ENCODE measurements around the gene CHRDL1.
"Not testable (repeated sequence)": the region's sequence is repeated elsewhere in the genome, so short reads cannot be mapped to it uniquely, and the experiment has no call there.

CHRDL1 gene

DNA sequence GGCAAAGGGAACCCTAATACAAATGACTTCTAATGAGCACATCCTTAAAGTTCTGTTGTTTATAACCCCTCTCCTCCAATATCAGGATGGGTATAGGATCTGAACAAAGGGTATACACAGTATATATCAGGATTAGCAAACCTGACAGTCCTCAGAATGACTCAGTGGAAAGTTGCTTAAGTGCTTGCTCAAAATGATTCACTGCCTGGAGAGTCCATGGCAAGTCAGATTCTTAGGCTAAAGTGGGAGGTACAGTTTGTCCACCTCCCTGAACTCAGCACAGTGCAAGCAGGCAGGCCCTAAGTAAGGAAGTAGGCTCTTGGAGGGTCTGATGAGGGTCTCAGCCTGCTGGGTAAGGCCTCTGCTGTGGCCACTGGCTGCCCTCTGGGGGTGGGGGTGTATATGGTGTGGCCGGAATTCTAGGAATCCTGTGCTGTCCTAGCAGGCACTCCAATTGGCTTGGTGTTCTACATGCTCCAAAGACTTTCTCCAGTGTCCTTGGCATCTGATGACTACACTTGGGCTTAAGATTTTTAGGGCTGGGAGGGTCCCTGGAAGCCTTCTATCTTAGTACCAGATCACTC lies 54.3 kb downstream of the CHRDL1 start:
- no peak for DNase-seq

DNA sequence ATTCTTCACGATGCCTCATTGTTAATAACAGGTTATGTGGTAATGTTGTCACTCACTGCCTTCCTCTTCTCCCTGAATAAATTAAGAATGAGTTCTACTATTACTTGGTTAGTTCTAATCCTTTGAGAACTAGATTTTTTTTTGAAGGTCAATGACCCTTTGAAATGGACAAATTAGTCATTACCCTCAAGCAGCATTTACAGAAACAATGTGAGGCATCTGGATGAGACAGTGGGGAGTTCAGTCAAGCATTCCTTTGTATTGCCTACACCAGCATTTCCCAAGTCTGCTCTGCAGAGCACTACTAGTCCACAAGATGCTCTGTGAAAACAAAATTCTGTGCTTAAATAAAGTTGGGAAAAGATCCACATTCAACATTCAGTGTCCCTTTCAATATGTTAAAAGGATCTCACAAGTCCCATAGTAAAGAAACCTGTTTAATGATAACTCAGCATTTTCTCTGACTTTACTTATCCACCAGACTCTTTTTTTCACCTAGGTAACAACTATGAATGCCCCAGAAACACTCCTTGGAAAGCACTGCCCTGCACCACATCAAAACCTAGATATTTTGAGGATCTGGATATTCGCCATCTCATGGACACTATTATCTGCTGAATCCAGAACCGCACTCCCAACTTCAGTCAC lies 60.6 kb downstream of the CHRDL1 start:
- no peak for DNase-seq

DNA sequence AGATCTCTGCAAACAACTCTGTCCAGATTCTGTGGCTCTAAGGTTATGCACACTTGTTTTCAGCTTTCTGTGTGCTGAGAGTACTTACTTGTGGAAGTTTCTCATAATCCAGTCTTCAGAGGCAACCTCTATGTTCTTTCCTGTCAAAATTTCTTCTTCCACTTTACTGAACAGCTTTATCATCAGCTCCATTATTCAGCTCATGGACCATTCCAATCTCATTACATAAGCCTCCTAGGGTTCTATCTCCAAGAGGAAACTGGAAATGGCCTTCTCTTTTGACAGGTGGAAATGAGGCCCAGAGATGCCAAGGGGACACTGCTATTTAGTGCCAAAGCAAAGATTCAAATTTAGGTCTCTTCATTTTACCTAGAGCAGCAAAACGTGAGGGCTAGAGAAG lies 61.3 kb downstream of the CHRDL1 start:
- no peak for DNase-seq

- no peak for DNase-seq
Observed at GRCh38 chrX:110733166-110733565, 62.5 kb downstream of the CHRDL1 start.

GRCh38 chrX:110732266-110732665 lies 63.4 kb downstream of the CHRDL1 start:
- DNase-seq = no peak

DNA sequence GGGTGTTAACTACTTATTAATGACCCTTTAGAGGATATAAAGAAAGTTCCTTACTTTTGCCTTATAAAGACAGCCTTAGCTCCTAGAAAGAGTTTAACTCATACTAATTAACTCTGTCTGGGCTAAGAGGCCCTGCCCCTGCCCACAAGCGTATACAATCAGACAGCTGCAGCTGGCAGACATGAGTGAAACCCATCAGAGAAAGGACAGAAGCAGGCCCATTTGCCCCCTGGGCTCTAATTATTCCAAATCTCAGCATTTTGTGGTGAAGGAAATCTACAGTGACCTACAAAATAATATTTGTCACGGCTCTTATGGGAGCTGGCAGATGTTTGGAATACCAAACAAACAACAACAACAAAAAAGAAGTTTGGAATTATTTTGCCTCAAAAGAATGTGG lies 71.8 kb downstream of the CHRDL1 start:
- no peak for DNase-seq

DNA sequence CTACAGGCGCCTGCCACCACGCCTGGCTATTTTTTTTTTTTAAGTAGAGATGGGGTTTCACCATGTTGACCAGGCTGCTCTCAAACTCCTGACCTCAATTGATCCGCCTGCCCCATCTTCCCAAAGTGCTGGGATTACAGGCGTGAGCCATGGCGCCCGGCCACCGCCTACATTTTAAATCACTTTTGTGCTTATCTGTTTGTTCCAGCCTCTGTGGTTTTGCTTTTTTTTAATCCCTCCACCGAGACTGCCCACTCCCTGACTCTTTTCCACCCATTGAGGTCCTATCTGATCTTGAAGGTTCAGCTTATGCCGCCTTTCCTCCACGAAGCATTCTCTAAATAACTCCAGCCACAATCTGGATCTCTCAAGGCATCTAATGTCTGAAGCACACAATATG lies 73.5 kb downstream of the CHRDL1 start:
- DNase-seq = no peak

- no peak for DNase-seq
Observed at GRCh38 chrX:110713666-110714065, 82.0 kb downstream of the CHRDL1 start.

DNA sequence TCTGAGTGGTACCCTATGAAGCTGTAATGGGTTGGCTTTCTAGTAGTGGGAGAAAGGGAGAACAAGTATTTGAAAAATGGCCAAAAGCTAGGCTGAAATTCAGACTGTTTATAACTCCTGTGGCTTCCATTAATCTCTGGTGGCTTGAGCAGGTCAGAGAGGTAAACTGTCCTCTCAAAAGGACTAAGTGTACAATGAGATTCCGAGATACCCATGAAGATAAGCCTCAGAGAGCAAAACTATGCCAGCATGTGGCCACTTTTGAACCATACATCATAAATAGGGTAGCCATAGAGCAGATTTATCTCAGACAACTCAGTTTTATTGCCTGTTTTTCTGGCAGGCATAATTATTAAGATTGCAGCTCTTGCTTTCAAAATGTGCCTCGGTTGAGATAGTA lies 89.2 kb downstream of the CHRDL1 start:
- no peak for DNase-seq

DNA sequence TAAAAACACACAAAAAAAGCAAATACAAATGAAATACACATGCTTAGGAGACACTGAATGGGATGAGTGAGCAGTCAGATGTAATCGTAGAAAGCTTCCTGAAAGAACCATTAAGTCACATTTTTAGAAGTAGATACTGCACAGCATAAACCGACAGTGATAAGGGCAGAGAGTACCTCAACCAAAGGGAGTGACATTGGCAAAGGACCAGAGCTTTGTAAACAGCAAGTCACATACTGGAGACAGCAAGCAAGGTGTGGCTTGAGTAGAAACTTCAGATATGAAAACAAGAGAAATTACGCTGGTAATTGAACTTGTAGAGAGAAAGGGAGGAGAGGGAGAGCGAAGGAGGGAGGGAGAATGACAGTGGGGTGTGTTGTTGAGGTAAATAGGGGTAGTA lies 92.0 kb downstream of the CHRDL1 start:
- DNase-seq = peak; percentile 45

DNA sequence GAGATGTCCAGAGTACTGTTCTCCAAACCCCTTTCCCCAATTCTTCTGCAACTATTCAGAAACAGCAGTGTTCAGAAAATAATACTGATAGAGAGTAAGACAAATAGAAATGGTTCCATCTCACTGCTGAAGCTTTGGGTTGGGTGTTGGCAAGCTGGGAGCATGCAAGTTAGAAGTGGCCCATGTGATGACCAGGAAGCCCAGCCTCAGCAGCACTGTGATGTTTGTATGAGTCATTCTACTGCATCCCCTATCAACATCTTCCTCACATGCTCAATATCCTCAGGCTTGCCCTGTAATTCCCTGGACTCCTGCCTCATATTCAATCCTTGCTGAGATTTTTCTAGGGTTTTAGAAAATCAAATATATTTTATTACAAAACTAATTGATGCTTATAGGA lies 96.5 kb downstream of the CHRDL1 start:
- DNase-seq = no peak

GRCh38 chrX:110698696-110699095 lies 96.9 kb downstream of the CHRDL1 start:
- DNase-seq = no peak

DNA sequence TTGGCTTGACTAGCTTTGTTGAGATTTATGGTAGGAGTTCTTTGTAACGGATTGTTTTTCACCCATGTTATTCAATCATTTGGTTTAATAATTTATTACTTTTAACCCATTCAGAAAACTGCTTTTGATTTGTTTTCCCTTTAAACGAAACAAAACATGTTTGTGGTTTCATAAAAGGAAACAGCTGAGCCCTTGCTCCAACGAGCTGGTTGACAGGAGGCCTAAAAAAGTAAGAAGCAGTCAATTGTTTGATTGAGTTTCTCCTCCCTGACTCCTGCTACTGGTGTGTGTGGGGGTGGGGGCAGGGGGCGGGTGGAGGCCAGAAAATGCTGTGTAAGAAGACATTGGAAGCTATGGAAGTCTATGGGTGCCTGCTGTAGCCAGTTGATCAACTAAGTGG lies 102.8 kb downstream of the CHRDL1 start:
- no peak for DNase-seq

DNA sequence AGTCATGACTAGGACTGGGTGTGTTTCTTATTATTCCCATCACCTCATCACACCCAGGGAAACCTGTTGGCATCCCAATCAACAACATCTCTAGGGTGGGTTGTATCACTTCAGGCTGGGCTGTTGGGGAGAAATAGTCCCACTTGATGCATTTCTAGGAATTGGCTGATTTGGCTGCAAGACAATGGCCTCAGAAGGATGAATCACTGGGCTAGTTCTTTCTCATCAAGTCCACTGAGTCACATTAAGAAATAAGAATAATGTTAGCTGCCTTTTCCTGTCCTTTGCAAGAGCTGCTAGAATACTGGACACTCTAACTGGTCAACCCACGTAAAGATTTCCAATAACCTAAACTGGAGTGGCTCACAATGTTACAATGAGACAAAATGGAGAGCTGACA lies 104.2 kb downstream of the CHRDL1 start:
- no peak for DNase-seq

DNA sequence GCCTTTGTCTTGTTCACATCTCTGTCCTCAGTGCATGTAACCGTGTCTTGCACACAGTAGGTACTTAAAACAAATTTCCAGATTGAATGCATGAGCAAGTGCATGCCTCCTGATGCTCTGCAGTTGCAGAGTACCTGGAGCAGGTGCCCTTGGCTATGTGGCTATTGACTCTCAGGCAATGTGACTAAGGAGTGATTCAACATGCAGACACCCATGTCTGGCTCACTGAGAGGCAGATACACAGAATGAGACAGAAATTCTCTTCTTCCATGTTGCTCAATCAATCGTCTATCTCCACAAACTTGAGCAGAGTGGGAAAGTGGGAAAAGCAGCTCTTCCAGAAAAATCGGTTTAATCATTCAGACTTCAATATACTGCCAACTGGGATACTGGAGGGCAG lies 111.0 kb downstream of the CHRDL1 start:
- no peak for DNase-seq

DNA sequence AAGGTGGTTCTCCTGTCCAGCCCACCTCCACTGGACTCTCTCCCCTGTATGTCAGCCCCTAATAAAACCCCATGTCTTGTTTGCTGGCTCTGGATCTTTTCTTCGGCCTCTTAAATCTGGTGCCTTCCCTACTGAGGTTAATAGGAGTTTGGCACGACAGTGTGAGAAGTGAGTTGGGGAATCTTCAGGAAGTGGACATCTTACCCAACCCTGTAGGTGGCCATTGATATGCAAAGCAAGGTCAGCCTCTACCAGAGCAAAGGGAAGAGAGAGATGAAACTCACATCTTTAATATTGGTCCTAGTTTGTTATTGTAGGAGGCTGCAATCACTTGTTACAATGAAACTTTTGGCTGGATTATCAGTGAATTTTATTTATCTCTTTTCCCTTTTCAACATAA lies 111.7 kb downstream of the CHRDL1 start:
- DNase-seq = no peak

GRCh38 chrX:110678591-110678990 lies 117.0 kb downstream of the CHRDL1 start:
- no peak for DNase-seq

- peak; percentile 37 for DNase-seq
Observed at GRCh38 chrX:110675886-110676285, 119.7 kb downstream of the CHRDL1 start.

GRCh38 chrX:110671068-110671803 lies 124.4 kb downstream of the CHRDL1 start:
- DNase-seq = no peak

- no peak for DNase-seq
Observed at GRCh38 chrX:110669572-110669971, 126.0 kb downstream of the CHRDL1 start.

DNA sequence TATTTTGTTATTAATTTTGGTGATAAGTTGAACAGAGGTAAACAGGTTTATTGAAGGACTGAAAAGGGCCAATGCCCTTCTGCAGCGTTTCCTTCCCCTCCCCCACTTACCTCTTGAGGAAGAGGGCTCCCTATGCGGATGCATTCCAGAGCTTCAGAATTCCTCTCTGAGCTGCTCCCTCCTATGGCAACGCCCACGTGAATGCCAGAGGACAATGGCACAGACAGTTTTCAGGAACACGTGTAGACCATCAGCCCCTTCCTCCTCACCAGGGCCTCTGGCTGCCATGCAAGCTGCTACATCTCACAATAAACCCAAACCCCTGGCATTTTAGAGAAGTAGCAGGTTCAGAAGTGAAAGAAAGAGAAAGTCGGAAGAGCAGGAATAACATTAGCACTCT lies 127.9 kb downstream of the CHRDL1 start:
- no peak for DNase-seq

- peak; percentile 30 for DNase-seq
Observed at GRCh38 chrX:110665223-110666002, 130.2 kb downstream of the CHRDL1 start.

DNA sequence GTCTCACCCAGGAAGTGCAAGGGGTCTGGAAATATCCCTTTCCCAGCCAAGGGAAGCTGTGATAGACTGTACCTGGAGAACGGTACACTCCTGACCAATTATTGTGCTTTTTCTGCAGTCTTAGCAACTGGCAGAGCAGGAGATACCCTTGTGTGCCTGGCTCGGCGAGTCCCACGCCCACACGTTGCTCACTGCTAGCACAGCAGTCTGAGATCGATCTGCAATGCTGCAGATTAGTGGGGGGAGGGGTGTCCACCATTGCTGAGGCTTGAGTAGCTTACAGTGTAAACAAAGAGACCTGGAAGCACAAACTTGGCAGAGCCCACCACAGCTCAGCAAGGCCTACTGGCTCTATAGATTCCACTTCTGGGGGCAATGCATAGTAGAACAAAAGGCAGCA lies 138.5 kb downstream of the CHRDL1 start:
- no peak for DNase-seq

GRCh38 chrX:110654280-110654679 lies 141.3 kb downstream of the CHRDL1 start:
- DNase-seq = not testable (repeated sequence)

All from NCI-H345 (cell line).